NCI-H82 treated with DMSO at 0.1 percent for 48 hours (cell line): ENCODE measurements around the gene NRP1.
"Not testable (repeated sequence)": the region's sequence is repeated elsewhere in the genome, so short reads cannot be mapped to it uniquely, and the experiment has no call there.

Experiments
- DNase-seq: peaks from one replicate; lab custom pipeline; 2025; ENCODE audit not compliant: unreplicated experiment; lab: John Stamatoyannopoulos, UW

Gene NRP1

GRCh38 chr10:33154590-33154989, 179.9 kb downstream of the NRP1 start:
- no peak for DNase-seq

- no peak for DNase-seq
These were observed 180.5 kb downstream of the NRP1 start for GRCh38 chr10:33153968-33154327.

- DNase-seq: no peak
These were observed 181.1 kb downstream of the NRP1 start for GRCh38 chr10:33153251-33153967.

- DNase-seq: no peak
These were observed 181.7 kb downstream of the NRP1 start for GRCh38 chr10:33152750-33153149.

GRCh38 chr10:33152146-33152545, 182.3 kb downstream of the NRP1 start:
- DNase-seq: no peak

- no peak for DNase-seq
These were observed 183.1 kb downstream of the NRP1 start for GRCh38 chr10:33151344-33151864.

GRCh38 chr10:33150889-33151288, 183.6 kb downstream of the NRP1 start:
- no peak for DNase-seq

GRCh38 chr10:33150146-33150545, 184.3 kb downstream of the NRP1 start:
- DNase-seq: no peak

GRCh38 chr10:33147013-33147310, 187.5 kb downstream of the NRP1 start:
- no peak for DNase-seq

GRCh38 chr10:33146189-33147012, 188.1 kb downstream of the NRP1 start:
- no peak for DNase-seq

- no peak for DNase-seq
These were observed 188.8 kb downstream of the NRP1 start for GRCh38 chr10:33145451-33146188.

- DNase-seq: no peak
These were observed 191.2 kb downstream of the NRP1 start for GRCh38 chr10:33143160-33143728.

- DNase-seq: no peak
These were observed 192.2 kb downstream of the NRP1 start for GRCh38 chr10:33142295-33142694.

GRCh38 chr10:33141251-33141650, 193.2 kb downstream of the NRP1 start:
- no peak for DNase-seq

GRCh38 chr10:33139181-33139646, 195.3 kb downstream of the NRP1 start:
- no peak for DNase-seq

- DNase-seq: not testable (repeated sequence)
These were observed 195.8 kb downstream of the NRP1 start for GRCh38 chr10:33138686-33139085.

- no peak for DNase-seq
These were observed 197.0 kb downstream of the NRP1 start for GRCh38 chr10:33137356-33138005.

GRCh38 chr10:33136781-33137180, 197.7 kb downstream of the NRP1 start:
- no peak for DNase-seq

GRCh38 chr10:33136271-33136670, 198.2 kb downstream of the NRP1 start:
- no peak for DNase-seq

- DNase-seq: no peak
These were observed 200.3 kb downstream of the NRP1 start for GRCh38 chr10:33134011-33134751.
